Lower leg skin (tissue), 3 donors: Measurements from ENCODE around the gene DOCK1.

Source experiments
- POLR2A ChIP-seq, 2 donors: fragments of 450-650 bp; IDR thresholded peaks; one replicate each; pipeline ENCODE4 v1.6.1; 2016 to 2017; ENCODE audit warnings: antibody characterized with exemption in 2 of 2, mild to moderate bottlenecking in 1 of 2, moderate library complexity in 1 of 2
- TF ChIP-seq, protein P1 (sequence below), 3 donors: fragments of 450-650 bp; IDR thresholded peaks; one replicate each; pipeline ENCODE4 v1.5.1; 2016; ENCODE audit warnings: antibody characterized with exemption in 3 of 3, mild to moderate bottlenecking in 3 of 3, moderate library complexity in 2 of 3

- TF ChIP-seq, protein P1, sequence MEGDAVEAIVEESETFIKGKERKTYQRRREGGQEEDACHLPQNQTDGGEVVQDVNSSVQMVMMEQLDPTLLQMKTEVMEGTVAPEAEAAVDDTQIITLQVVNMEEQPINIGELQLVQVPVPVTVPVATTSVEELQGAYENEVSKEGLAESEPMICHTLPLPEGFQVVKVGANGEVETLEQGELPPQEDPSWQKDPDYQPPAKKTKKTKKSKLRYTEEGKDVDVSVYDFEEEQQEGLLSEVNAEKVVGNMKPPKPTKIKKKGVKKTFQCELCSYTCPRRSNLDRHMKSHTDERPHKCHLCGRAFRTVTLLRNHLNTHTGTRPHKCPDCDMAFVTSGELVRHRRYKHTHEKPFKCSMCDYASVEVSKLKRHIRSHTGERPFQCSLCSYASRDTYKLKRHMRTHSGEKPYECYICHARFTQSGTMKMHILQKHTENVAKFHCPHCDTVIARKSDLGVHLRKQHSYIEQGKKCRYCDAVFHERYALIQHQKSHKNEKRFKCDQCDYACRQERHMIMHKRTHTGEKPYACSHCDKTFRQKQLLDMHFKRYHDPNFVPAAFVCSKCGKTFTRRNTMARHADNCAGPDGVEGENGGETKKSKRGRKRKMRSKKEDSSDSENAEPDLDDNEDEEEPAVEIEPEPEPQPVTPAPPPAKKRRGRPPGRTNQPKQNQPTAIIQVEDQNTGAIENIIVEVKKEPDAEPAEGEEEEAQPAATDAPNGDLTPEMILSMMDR (IDR thresholded peaks at IDR 0.05) = no peak
- no peak for TF ChIP-seq POLR2A (IDR thresholded peaks at IDR 0.05)
Measured at GRCh38 chr10:127102176-127102575, 196.9 kb downstream of the DOCK1 start.
